NCI-H345 treated with DMSO at 0.1 percent for 48 hours (cell line): Measurements from ENCODE around the gene ZDHHC14.

ENCODE experiments used
- DNase-seq: peaks from one replicate; lab custom pipeline; 2025; ENCODE audit not compliant: unreplicated experiment; lab: John Stamatoyannopoulos, UW

ZDHHC14 gene

DNA sequence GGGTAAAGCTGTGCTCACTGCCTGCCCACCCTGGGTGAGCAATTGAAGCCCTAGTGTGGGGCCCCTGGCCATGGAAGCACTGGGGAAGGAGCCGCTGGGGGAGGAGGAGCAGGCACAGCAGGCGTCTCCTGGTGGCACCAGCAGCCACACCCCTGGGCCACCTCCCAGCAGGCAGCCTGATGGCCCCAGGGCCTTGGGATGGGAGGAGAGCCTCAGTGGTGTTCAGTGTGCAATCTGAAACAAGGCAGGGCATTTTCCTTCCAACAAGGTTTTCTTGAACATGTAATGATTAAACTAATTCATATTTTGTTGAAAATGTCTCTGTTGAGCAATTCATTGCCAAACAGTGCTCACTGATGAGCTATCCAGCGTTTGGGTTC is 151.0 kb downstream of the ZDHHC14 start:
- no peak for DNase-seq

DNA sequence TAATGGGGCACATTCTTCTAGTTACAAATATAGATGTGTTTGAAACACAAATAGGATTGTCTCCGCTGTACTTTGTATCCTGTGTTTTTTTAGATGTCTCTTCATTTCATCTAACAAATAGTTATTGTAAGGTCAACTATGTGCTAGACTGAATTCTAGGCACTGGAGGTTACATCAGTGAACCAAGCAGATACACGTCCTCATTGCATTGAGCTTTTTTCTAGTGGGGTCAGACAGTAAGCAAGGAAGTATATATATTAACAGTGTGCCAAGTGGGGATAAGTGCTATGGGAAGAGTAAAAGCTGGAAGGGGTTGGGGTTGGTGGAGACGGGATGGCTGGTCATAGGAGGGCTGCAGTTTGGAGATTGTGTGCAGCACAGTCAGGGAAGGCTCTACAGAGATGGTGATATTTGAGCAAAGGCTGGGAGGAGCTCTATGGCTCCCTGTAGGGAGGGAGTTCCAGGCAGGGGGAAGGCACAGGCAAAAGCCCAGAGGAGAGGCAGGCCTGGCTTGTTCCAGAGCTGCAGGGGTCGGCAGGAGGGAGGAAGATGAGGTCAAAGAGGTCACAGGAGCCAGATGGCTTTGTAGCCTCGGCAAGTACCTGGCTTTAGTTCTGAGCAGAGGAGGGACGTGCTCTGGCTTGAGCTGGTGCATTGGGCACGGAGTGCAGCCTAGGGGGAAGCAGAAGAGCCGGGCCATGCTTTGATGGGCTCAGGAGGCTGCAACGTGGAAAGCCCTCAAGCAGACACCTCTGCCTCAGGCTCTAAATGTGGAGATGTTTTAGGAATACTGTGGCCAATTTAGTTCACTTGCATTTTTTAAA is 152.3 kb downstream of the ZDHHC14 start:
- DNase-seq = no peak

DNA sequence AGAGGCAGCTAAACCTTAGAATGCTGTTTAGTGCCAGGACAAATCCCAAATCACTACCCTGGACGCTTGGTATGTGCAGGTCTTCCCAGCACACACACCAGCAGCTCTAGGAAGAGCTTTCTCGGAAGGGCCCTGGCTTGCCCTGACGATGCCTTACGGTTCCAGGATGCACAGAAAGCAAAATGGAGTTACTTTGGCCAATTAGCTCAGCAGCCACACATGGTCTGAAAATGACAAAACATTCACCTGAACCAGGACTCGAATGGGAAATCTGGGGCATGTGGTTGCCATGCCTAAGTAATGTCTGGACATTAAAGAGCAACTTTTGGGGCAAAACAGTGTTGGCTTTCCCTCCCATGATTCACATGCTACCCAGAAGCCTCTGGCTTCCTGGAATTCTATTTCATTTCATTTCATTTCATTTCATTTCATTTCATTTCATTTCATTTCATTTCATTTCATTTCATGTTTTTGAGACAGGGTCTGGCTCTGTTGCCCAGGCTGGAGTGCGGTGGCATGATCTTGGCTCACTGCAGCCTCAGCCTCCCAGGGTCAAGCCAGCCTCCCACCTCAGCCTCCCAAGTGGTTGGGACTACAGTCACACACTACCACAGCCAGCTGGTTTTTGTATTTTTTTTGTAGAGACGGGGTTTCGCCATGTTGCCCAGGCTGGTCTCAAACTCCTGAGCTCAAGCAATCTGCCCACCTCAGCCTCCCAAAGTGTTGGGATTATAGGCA is 153.3 kb downstream of the ZDHHC14 start:
- DNase-seq = no peak

DNA sequence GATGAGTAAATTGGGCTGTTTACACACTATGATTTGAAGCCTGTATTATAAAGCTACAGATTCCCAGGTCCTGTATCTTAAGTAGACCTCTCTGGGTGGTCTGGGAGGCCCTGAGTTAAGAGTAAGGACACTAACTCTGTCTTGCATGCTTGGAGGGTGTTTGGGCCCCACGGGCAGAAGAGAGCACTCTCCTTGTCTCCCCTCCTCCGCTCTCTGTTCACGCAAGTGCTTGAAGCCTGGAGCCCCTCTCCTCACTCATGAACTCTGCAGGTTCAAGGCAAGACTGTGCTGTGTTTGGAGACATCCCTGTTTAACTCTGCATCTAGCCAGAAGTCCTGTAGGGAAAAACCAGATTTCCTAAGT is 154.0 kb downstream of the ZDHHC14 start:
- DNase-seq = no peak

DNA sequence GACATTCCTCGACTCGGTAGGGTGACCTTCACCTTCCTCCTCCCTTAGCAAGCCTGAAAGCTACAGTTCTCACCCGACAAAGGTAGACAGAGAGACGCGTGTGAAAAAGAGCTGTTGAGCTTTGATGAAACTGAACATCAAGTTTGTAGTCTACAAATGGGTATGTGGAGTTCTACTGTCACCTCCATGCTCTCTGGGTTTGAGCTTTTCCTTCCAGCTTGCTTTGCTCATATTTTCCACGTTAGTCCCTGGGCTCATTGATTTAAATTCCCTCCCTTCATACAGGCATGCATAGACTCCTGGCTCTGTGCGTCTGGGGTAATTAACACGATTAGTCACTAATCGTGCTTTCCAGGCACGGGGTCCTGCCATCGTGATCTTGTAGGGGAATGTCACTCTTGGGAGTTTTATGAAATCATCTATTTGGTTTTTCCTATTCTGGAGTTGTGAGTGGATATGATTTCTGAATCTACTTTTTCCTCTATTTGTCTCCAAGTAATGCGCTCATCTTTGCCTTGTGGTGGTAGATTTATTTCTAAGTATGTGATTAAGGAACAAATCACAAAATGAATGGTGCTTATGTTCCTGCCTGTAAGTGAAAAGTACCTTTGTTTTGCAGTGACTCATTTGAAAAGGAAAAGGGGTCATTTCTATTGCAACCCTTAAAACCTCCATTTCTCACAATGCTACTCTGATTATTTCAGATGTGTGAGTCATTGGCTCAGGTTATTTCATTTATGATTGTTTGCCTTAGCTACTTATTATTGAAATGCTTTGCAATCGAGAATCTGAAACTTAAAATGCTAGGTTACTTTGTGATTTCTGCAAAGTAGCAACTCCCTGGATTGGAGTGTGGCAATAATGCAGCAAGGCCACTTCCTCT is 154.6 kb downstream of the ZDHHC14 start:
- DNase-seq = no peak

DNA sequence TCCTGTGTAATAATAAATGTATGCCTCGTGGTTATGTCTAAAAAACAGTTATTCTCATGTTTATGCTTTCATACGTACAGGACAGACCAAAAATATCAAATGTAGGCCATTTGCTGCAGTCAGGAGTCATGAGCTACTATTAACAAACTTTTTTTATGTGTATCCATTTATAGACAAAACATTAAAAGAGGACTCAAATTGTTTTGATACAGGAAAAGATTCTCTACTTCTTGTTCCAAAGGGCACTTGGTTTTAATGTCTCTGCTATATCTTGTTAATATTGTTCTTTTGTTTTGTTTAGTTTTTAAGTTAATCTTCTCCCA is 155.2 kb downstream of the ZDHHC14 start:
- DNase-seq = no peak

DNA sequence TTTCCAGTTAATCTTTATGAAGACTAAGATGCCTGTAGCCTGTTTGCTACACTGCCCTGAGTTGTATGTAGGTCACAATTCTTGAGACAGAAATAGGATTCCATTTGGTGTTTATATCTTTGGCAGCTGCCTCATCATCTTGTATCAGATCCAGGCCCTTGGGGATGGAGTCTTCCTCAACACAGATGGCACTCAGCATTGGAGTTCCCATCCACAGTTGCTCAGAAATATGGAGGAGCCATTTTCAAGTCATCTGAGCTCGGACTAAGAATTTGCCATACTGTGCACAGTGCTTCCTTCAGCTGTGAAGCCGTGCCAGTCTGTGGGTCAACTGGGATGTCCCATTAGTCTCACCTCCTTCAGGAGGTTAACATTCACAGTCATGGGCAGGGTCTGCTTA is 156.6 kb downstream of the ZDHHC14 start:
- no peak for DNase-seq

DNA sequence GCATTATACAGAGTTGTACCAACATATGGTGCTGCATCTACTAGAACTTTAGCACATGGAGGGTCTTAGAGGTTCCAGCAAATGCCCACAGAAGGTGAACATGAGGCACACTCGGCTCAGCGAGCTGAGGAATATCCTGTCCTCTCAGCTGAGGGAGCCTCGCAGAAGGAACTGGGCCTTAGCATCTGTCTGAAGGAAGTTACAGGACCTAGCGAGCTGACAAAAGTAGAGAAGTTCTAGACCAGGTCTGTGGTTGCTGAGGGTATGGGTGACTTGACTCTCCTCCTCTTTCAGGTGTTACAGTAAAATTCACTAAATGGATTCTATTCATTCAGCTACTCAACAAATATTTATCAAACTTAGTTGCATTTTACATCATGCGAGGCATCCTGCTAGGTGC is 157.2 kb downstream of the ZDHHC14 start:
- DNase-seq = peak; percentile 35

DNA sequence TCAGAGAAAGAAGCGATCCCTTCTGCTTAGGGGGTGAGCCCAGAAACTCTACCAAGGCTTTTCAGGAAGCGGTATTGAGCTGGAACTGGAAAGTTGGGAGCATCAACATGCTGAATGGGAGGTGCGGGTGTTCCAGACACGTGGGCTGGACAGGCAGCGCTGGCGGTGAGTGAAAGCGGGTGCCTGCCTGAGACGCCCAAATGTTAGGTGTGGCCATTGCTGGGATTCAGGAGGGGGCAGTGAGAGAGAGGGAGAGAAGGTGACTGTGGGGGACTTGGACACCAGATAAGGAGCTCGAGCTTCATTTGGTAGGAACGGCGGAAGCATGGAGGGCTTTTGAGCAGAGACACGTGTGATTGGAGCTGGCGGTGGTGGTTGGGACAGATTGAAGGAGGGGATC is 157.7 kb downstream of the ZDHHC14 start:
- no peak for DNase-seq

DNA sequence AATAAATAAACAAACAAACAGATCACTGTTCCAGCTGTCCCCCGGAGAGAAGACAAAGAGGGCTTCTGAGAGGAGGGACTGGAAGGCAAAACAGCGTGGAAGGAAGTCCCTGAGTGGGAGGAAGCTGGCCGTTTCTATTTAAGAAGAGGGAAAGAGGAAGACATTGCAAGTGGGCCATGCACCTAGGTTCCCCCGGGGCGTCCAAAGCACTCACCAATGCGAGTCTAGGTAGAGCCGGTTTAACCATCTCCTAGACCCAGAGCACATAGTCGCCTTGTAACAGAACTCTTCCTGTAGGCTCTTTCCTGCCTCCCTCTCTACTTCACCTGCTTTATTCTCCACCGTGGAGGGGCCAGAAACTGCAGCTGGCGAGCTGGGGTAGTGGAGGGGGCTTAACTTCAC is 158.4 kb downstream of the ZDHHC14 start:
- DNase-seq = no peak

DNA sequence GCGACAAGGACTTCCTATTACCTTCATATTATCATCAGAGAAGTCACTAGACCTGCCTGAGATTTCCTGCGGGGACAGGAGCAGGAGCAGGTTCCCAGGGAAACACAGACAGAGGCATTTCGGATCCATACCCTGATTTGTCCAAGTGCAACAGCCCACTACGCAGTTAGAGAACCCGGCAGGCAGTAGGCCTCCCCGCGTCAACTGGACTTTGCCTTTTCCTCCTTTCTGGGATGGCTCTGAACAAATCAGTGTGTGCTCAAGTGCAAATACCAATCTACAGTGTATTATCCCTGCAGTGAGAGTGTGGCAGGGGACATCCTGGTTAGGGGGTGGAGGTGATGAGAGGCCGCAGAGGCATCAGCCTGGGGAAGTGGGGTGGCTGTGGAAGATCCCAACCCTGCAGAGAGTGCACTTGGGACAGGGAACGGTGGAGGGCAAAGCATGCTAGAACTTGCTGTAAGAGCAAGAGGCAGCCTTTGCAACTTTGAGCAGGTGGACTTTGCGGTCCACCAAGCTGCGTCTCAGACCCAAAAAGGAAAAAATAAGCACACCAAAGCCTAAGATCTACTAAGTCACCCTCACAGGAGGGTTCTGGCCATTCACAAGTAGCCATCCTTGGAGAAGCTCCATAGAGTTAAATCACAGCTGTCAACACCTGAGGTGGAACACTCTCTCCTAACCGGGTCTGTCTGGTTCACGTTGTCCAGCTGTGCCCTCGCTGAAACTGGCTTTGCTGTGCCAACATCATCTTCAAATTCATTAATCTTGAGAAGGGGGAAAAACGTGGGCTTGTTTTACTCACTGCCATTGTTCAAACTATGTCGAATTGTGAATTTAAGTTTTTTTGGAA is 159.1 kb downstream of the ZDHHC14 start:
- DNase-seq = no peak

DNA sequence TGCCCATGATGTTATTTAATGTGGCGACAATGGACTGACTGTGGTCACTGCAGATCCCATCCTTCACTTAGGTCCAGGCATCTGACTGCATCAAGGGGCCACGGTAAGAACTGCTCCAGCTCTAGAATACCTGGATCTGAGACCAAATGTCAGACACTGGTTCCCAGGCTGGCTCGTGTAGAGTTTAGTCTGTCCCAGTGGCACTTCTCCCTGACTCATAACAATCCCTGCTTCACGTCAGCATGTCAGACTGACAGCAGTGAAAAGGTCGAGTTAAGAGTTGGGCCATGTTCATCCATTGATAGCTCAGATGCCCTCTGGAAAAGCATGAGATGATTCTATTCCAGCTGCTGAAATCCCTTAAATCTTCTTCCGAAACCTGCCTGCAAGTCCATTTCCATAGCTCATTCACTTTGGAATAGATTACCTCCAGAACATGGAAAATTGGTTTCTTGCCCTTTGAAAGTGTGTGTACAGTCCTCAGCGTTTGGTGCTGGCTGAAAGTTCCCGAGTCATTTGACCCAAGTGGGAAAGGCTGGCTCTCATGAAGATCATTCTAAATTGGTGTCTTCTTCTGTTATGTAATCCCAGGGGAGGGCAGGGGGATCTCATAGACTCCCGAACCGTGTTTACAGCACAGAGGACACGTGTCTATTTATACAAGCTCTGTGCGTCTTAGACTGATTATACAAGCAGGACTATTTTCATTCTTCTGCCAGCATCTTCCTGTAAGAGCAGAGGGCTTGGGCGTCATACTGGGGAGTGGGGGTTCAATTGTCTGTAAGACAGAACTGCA is 160.8 kb downstream of the ZDHHC14 start:
- DNase-seq = no peak

DNA sequence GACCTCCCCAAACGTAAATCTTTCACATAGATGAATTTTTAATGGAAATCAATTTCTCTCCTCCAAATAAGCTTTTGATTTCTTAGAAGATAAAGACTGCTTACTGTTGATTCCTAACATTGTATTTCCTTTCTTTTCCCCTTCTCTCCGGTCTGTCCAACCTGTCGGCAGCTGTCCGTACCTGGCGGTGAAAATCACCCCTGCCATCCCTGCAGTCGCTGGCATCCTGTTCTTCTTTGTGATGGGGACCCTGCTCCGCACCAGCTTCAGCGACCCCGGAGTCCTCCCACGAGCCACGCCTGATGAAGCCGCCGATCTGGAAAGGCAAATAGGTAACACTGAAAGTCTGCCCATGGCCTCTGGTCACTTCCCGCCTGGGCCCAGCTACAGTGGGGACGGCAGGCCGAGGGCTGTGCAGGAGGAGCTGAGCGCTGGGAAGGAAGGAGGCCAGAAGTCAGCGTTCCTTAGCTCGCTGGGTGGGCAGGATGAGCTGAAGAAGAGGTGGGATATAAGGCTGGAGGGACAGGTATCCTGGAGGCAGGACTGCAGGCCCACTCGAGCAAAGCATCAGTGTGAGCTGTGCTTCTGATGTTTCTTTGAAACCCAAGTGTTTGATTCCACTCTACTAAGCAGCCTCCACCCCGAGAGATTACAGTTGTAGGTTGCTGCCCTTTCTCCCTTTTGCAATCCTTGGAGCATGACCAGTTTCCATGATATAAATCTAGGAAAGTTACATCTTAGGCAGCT is 161.6 kb downstream of the ZDHHC14 start:
- no peak for DNase-seq

DNA sequence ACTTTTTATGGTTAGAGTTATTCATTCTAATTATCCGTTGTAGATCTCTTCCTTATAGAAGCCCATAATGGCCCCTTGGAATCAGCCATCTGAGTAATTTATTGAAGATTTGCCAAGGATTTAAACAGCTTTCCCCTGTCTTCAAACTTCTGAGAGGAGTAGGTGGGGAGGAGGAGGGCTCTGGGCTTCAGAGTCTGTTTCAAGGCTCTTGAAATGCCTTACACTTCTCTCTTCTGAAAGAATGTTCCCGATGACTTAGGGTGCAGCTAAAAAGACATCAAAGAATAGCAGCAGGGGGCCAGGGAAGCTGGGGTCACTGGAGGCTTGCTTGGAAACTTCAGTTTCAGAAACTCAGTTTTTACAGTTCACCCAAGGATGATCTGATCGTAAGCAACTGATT is 165.3 kb downstream of the ZDHHC14 start:
- no peak for DNase-seq

DNA sequence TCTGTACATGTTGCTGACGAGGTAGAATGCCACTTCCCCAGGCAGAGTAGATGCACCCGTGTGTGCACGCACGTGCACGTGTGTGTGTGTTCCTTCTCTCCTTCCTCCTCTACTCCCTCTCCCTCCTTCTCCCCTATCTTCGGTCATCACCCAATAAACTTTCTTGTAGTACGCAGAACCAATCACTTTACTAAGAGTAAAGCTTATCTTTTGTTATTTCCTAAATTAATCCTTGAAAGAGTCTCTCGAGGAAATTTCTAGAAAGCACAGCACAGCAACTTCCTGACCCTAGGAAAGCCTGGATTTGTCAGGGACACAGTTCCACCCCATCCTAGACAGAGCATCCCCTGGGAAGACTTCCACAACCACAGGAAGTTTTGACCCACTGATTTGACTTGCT is 166.1 kb downstream of the ZDHHC14 start:
- DNase-seq = no peak

DNA sequence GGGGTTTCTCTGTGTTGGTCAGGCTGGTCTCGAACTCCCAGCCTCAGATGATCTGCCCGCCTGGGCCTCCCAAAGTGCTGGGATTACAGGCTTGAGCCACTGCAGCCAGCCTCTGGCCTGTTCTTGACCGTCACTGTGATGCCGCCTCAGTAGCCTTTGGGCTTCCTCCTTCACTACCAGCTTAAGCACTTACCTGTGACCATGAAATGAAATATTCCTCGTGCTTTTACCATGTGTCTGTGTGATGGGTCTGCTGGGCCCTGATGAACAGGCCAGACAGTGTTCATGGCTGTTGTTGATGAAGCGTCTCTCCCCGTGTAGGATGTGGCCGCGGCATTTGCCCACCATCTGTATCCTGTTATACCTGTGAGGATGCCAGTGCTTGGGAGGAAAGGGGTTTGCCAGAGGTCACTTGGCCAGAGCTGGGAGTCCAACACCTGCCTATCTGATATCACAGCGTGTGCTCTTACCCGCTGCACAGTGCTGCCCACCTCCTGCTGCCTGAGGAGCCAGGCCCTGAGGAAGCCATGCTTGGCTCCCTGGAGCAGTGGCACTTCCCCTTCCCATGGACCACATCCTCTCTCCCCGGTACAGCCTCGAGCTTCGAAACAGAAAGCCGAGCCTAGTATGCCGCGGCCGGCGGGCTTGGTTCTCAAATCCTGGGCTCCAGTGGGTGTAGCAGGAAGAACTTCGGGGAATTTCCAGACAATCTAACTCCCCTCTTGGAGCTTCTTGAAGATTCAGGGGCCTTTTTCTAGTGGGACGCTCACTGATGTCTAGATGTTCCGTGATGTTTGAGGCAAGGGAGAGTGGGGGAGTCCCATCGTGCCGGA is 167.9 kb downstream of the ZDHHC14 start:
- no peak for DNase-seq

DNA sequence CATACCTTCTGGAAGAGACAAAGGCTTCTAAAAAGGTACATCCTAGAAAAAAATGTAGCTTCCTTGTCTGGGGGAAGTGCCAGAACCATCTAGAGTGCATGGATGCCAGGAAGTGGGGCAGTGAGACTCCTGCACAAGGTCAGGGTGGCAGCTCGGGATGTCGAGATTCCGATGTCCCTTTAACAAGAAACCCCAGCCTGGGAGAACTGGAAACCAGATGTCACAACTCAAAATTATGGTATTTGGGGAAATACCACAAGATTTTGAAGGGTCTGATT is 168.4 kb downstream of the ZDHHC14 start:
- no peak for DNase-seq

DNA sequence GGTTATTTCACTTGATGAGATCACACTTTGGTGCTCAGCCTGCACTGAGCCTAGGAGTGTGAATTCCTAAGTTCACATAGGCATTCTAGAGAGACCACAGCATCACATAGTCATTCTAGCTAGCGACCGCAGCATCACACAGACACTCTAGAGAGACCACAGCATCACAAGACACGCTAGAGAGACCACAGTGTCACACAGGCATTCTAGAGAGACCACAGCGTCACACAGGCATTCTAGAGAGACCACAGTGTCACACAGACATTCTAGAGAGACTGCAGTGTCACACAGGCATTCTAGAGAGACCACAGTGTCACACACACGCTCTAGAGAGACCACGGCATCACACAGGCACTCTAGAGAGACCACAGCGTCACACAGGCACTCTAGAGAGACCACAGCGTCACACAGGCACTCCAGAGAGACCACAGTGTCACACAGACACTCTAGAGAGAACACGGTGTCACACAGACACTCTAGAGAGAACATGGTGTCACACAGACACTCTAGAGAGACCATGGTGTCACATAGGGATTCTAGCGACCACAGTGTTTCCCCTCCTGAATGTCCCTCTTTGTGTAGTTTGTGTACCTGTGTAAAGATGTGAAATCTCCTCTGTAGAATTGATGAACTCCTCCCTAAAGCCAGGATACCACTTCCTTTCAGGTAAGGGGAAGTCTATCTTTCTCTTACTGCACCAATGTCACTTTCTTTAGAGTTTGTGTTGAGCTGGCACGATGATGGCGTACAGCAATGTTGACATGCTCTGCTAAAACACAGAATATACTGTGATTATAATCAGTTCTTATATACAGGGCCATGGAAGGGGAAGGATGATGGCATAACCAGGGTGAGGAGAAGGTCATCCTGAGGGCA is 169.4 kb downstream of the ZDHHC14 start:
- no peak for DNase-seq
